Pancreas (tissue), 10 donors: ENCODE data around the gene OR51A4. TPM values are rescaled to one million over a fixed set of nuclear protein-coding genes. Genes with fewer than 3 reads are reported as not detected.

Experiments
- ATAC-seq, 4 donors: fragments of 200-7000 bp; cut with Tn5 transposase; one replicate each; pipeline versions ENCODE4 v1.8.0 to v1.9.1; 2020; ENCODE audit warnings: mild to moderate bottlenecking in 4 of 4, moderate library complexity in 4 of 4
- DNase-seq, 6 donors: peaks; one replicate each; pipeline ENCODE4 v3.0.0-alpha.2; 2020
- FAIRE-seq: peaks from 2 replicates; lab custom pipeline; 2012; peaks lifted over from hg19 to GRCh38; lab: Jason Lieb, UNC
- H3K27ac ChIP-seq, 4 donors: fragments of 200-600 bp; sonication (generic); 1 replicate in 3 of 4; 2 replicates in 1 of 4; pipeline versions ENCODE4 v1.5.0 to v1.8.0; 2020
- H3K27me3 ChIP-seq, 4 donors: fragments of 200-600 bp; one replicate each; pipeline ENCODE4 v1.8.0; 2021
- H3K36me3 ChIP-seq, 3 donors: fragments of 200-600 bp; sonication (generic) in 1 of 3; one replicate each; pipeline versions ENCODE4 v1.5.0 to v1.8.0; 2020 to 2021
- H3K4me1 ChIP-seq, 3 donors: fragments of 200-600 bp; one replicate each; pipeline ENCODE4 v1.8.0; 2021
- H3K4me3 ChIP-seq, 4 donors: fragments of 200-600 bp; sonication (generic) in 2 of 4; one replicate each; pipeline versions ENCODE4 v1.5.0 to v1.8.0; 2020 to 2021
- H3K9me3 ChIP-seq, 4 donors: fragments of 200-600 bp; one replicate each; pipeline ENCODE4 v1.8.0; 2021
- WGBS, 2 donors: extraction: QIAGEN DNeasy Blood & Tissue Kit; methylation state at CpG; one replicate each; pipeline ENCODE4 v1.1.7; 2013; 5-methylcytosine and 5-hydroxymethylcytosine counted together
- intact Hi-C, 3 donors: fragments of 100-400 bp; cut with DNase I; formaldehyde crosslinking; loops; one replicate each; pipeline versions ENCODE4 v1.11.1 to v1.14.2; 2022
- polyA plus RNA-seq, 2 donors: library from polyadenylated mRNA; stranded (reverse); fragments of 200-250 nt; gene quantifications; one replicate each; pipeline ENCODE4 v1.2.3, GENCODE V29; 2013
- total RNA-seq, 6 donors: library from RNA; stranded (reverse); fragmentation: NEBNext Ultra II Directional in 4 of 6; extraction: Animal tissue kit (Norgen Biotek cat#: 25700) in 4 of 6; gene quantifications; one replicate each; pipeline versions ENCODE4 v1.2.1 to v1.2.4, GENCODE V29; 2021 to 2023
- TF ChIP-seq, protein P1 (sequence below), 4 donors: fragments of 200-600 bp; sonication (generic) in 3 of 4; IDR thresholded peaks; one replicate each; pipeline versions ENCODE4 v1.5.0 to v1.8.0; 2021; ENCODE audit warnings: antibody characterized with exemption in 4 of 4
- donor health status: healthy with polysubstance abuse.
- donor health status: DM: no; HTN: no; CAD: no; lungs with moderate emphysema.
- donor health status: DM: no; HTN: no; CAD: no.
- donor health status: control.
- donor health status: control.
- donor health status: Bipolar disorder and iron deficiency.
- donor health status: DM: yes; HTN: yes; CAD: no.
- donor health status: DM: no; HTN: no; CAD: no.
- donor health status: DM: no; HTN: no; CAD: no.
- donor health status: DM: yes; HTN: yes; CAD: no.

Gene OR51A4
- total and polyA plus RNA-seq, 8 donors, result not detected

DNA sequence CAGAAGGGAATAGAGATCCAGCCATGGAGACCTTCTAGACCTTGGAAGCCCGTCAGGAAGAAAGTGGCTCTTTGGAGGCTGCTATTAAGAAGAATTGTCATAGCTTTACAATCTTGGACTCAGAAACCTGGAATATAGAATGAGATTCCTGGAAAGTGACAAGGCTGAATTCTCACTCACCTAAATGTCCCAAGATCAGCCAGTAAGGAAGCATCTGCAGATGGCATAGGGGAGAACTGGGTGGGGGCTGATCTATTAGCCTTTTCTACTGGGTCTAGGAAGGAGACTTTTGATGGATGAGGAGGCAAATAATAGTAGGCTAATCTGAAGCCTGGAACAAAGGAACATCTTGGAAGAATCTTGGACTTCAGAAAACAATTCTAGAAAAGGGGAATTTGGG lies 23.2 kb downstream of the OR51A4 start, which contains the start of gene OR51G1:
OR51G1 (minus strand) TSS at position 101 of the 400 bp plus-strand sequence; CDS start at position 101, 0 bp downstream.
- Histone ChIP-seq H3K27ac (no peak within 1 kb of the TSS), H3K4me1 (no peaks in the 10 kb centered on the region), H3K27me3 (no peaks in the 10 kb centered on the region), H3K9me3 (no peaks in the 10 kb centered on the region), H3K4me3 (no peak within 1 kb of the TSS), H3K36me3 (no peaks in the 10 kb centered on the region)
- FAIRE-seq, result no peak
- intact Hi-C loops, result no loop called here
- ATAC-seq, result no peak
- TF ChIP-seq, protein P1, sequence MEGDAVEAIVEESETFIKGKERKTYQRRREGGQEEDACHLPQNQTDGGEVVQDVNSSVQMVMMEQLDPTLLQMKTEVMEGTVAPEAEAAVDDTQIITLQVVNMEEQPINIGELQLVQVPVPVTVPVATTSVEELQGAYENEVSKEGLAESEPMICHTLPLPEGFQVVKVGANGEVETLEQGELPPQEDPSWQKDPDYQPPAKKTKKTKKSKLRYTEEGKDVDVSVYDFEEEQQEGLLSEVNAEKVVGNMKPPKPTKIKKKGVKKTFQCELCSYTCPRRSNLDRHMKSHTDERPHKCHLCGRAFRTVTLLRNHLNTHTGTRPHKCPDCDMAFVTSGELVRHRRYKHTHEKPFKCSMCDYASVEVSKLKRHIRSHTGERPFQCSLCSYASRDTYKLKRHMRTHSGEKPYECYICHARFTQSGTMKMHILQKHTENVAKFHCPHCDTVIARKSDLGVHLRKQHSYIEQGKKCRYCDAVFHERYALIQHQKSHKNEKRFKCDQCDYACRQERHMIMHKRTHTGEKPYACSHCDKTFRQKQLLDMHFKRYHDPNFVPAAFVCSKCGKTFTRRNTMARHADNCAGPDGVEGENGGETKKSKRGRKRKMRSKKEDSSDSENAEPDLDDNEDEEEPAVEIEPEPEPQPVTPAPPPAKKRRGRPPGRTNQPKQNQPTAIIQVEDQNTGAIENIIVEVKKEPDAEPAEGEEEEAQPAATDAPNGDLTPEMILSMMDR (IDR thresholded peaks at IDR 0.05), result no peak
- 60 to 85% methylated on average over 1 of the region's 1 CpG for WGBS, 2 donors
- no peak for DNase-seq

DNA sequence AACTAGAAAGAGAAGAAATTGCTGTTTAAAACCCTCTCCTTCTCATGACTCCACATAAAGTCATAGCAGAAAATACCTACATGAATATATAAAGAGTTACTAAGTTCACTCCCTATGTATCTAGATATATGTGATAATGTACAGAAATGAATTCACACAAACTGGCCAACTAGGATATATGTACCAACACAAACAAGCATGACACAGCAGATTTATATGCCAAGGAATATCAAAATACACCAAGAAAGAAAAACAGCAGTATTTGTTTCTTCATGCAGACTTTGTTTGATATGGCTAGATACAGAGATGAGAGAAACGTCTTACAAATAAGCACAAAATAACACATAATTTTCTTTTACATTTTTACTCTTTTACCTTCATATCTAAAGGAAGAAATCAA lies 25.1 kb downstream of the OR51A4 start:
- H3K36me3 ChIP-seq, result no peaks in the 10 kb centered on the region
- no peak overlapping the region for H3K27ac ChIP-seq
- no peak overlapping the region for H3K4me3 ChIP-seq
- no peaks in the 10 kb centered on the region for H3K4me1 ChIP-seq
- 27 to 38% methylated on average over 1 of the region's 1 CpG for WGBS, 2 donors
- DNase-seq (no peak), FAIRE-seq (no peak), ATAC-seq (no peak)
- intact Hi-C loops, result no loop called here
- no peaks in the 10 kb centered on the region for H3K9me3 ChIP-seq
- H3K27me3 ChIP-seq, result no peaks in the 10 kb centered on the region
- TF ChIP-seq, protein P1 (IDR thresholded peaks at IDR 0.05), result no peak

DNA sequence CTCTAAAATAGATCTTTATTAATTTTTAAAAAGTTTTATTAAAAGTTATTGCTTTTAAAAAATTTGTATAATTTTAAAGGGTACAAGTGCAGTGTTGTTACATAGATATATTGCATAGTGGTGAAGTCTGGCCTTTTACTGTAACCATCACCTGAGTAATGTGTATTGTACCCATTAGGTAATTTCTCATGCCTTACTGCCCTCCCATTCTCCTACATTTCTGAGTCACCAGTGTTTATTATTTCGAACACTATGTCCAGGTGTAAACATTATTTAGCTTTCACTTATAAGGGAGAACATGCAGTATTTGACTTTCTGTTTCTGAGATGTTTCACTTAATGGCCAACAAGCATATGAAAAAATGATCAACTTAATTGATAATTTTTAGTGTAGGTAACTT lies 25.6 kb downstream of the OR51A4 start:
- H3K27ac ChIP-seq, result no peak overlapping the region
- DNase-seq (no peak), FAIRE-seq (no peak), ATAC-seq (no peak)
- H3K9me3 ChIP-seq, result no peaks in the 10 kb centered on the region
- H3K4me3 ChIP-seq, result no peak overlapping the region
- 61 to 80% methylated on average over 1 of the region's 1 CpG for WGBS, 2 donors
- H3K4me1 ChIP-seq, result no peaks in the 10 kb centered on the region
- H3K36me3 ChIP-seq, result no peaks in the 10 kb centered on the region
- intact Hi-C loops, result no loop called here
- TF ChIP-seq, protein P1 (IDR thresholded peaks at IDR 0.05), result no peak
- no peaks in the 10 kb centered on the region for H3K27me3 ChIP-seq

GRCh38 chr11:4919250-4919649 lies 28.2 kb downstream of the OR51A4 start, which contains the start of gene OR51G2:
Gene OR51G2 (minus strand): TSS chr11:4919350. CDS start chr11:4915663, 3,687 bp downstream.
- Histone ChIP-seq H3K4me1 (no peaks in the 10 kb centered on the region), H3K4me3 (no peak within 1 kb of the TSS), H3K27me3 (no peaks in the 10 kb centered on the region), H3K27ac (no peak within 1 kb of the TSS), H3K36me3 (no peaks in the 10 kb centered on the region), H3K9me3 (no peaks in the 10 kb centered on the region)
- FAIRE-seq (no peak), ATAC-seq (no peak), DNase-seq (no peak)
- intact Hi-C loops, result no loop called here
- WGBS, 2 donors, result 71 to 87% methylated on average over 4 of the region's 4 CpGs
- TF ChIP-seq, protein P1 (IDR thresholded peaks at IDR 0.05), result no peak

DNA sequence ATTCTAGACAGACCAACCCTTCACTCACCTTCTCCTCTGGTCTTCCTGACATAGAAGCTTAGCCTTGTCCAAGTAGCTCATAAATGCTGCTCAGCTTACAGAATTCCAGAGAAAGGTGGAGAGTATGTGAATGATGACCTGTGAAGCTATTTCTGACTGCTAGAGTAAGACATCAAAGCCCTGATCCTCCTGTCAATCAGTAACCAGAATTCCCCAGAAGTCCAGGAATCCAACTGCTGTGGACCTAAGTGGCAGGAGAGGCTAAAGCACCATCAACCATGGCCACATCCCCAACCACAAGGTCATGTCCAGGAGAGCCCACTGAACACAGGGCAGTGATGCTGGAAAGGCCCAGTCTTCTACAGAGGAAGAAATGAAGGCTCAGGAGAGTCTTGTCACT lies 30.8 kb downstream of the OR51A4 start:
- Histone ChIP-seq H3K36me3 (no peaks in the 10 kb centered on the region), H3K4me1 (no peaks in the 10 kb centered on the region), H3K27ac (no peak overlapping the region), H3K27me3 (no peaks in the 10 kb centered on the region), H3K4me3 (no peak overlapping the region), H3K9me3 (no peaks in the 10 kb centered on the region)
- intact Hi-C loops, result no loop called here
- ATAC-seq, result no peak
- DNase-seq, result no peak
- no peak for FAIRE-seq
- TF ChIP-seq, protein P1 (IDR thresholded peaks at IDR 0.05), result no peak
